ENCODE measurements around the gene AGRN.
"Not testable (repeated sequence)": the region's sequence is repeated elsewhere in the genome, so short reads cannot be mapped to it uniquely, and the experiment has no call there.

AGRN gene

GRCh38 chr1:1065265-1065939 is 45.5 kb downstream of the AGRN start:
- Histone ChIP-seq H3K27ac (ENCODE audit: low read depth, low read length) (no peak overlapping the region), H3K36me3 (ENCODE audit: control insufficient read depth in 5 of 5, insufficient read depth in 5 of 5, low read length in 5 of 5) (no peaks in the 10 kb centered on the region), H3K27me3 (ENCODE audit: control insufficient read depth in 5 of 5, insufficient read depth in 4 of 5, low read length in 5 of 5) (peaks cover 39 to 70% (median 66%) of the 10 kb centered on the region in 5 donors), H3K9ac (ENCODE audit: low read length in 5 of 5) (no peak overlapping the region), H3K4me1 (ENCODE audit: control insufficient read depth in 5 of 5, insufficient read depth in 5 of 5, low read length in 5 of 5) (peaks cover 0 to 25% (median 15%) of the 10 kb centered on the region in 5 donors), H3K9me3 (ENCODE audit: control insufficient read depth in 5 of 5, low read length in 5 of 5) (no peaks in the 10 kb centered on the region), H3K4me3 (ENCODE audit: low read depth in 1 of 5, low read length in 5 of 5) (no peak overlapping the region)

- H3K4me1 ChIP-seq (ENCODE audit: control insufficient read depth in 5 of 5, insufficient read depth in 5 of 5, low read length in 5 of 5): peaks cover 0 to 25% (median 15%) of the 10 kb centered on the region in 5 donors
- not testable (repeated sequence) for H3K9me3 ChIP-seq (ENCODE audit: control insufficient read depth in 5 of 5, low read length in 5 of 5); H3K9ac ChIP-seq (ENCODE audit: low read length in 5 of 5); H3K36me3 ChIP-seq (ENCODE audit: control insufficient read depth in 5 of 5, insufficient read depth in 5 of 5, low read length in 5 of 5); H3K27ac ChIP-seq (ENCODE audit: low read depth, low read length); H3K4me3 ChIP-seq (ENCODE audit: low read depth in 1 of 5, low read length in 5 of 5)
- peaks cover 37 to 70% (median 67%) of the 10 kb centered on the region in 5 donors for H3K27me3 ChIP-seq (ENCODE audit: control insufficient read depth in 5 of 5, insufficient read depth in 4 of 5, low read length in 5 of 5)
Measured at GRCh38 chr1:1065940-1066304, 46.0 kb downstream of the AGRN start.

- Histone ChIP-seq H3K4me3 (ENCODE audit: low read depth in 1 of 5, low read length in 5 of 5) (no peak overlapping the region), H3K27ac (ENCODE audit: low read depth, low read length) (no peak overlapping the region), H3K27me3 (ENCODE audit: control insufficient read depth in 5 of 5, insufficient read depth in 4 of 5, low read length in 5 of 5) (peaks cover 34 to 68% (median 62%) of the 10 kb centered on the region in 5 donors), H3K4me1 (ENCODE audit: control insufficient read depth in 5 of 5, insufficient read depth in 5 of 5, low read length in 5 of 5) (peaks cover 0 to 25% (median 15%) of the 10 kb centered on the region in 5 donors), H3K9me3 (ENCODE audit: control insufficient read depth in 5 of 5, low read length in 5 of 5) (no peaks in the 10 kb centered on the region), H3K36me3 (ENCODE audit: control insufficient read depth in 5 of 5, insufficient read depth in 5 of 5, low read length in 5 of 5) (no peaks in the 10 kb centered on the region), H3K9ac (ENCODE audit: low read length in 5 of 5) (no peak overlapping the region)
Measured at GRCh38 chr1:1066403-1067283, 46.7 kb downstream of the AGRN start.

GRCh38 chr1:1067284-1067859 is 47.5 kb downstream of the AGRN start:
- no peaks in the 10 kb centered on the region for H3K36me3 ChIP-seq (ENCODE audit: control insufficient read depth in 5 of 5, insufficient read depth in 5 of 5, low read length in 5 of 5)
- H3K9ac ChIP-seq (ENCODE audit: low read length in 5 of 5): no peak overlapping the region
- H3K4me1 ChIP-seq (ENCODE audit: control insufficient read depth in 5 of 5, insufficient read depth in 5 of 5, low read length in 5 of 5): peaks cover 0 to 25% (median 15%) of the 10 kb centered on the region in 5 donors
- H3K4me3 ChIP-seq (ENCODE audit: low read depth in 1 of 5, low read length in 5 of 5): no peak overlapping the region
- peaks cover 36 to 65% (median 59%) of the 10 kb centered on the region in 5 donors for H3K27me3 ChIP-seq (ENCODE audit: control insufficient read depth in 5 of 5, insufficient read depth in 4 of 5, low read length in 5 of 5)
- H3K27ac ChIP-seq (ENCODE audit: low read depth, low read length): no peak overlapping the region
- no peaks in the 10 kb centered on the region for H3K9me3 ChIP-seq (ENCODE audit: control insufficient read depth in 5 of 5, low read length in 5 of 5)

- H3K36me3 ChIP-seq (ENCODE audit: control insufficient read depth in 5 of 5, insufficient read depth in 5 of 5, low read length in 5 of 5): no peaks in the 10 kb centered on the region
- H3K9me3 ChIP-seq (ENCODE audit: control insufficient read depth in 5 of 5, low read length in 5 of 5): no peaks in the 10 kb centered on the region
- H3K27ac ChIP-seq (ENCODE audit: low read depth, low read length): no peak overlapping the region
- no peak overlapping the region for H3K9ac ChIP-seq (ENCODE audit: low read length in 5 of 5)
- peaks cover 0 to 25% (median 15%) of the 10 kb centered on the region in 5 donors for H3K4me1 ChIP-seq (ENCODE audit: control insufficient read depth in 5 of 5, insufficient read depth in 5 of 5, low read length in 5 of 5)
- H3K4me3 ChIP-seq (ENCODE audit: low read depth in 1 of 5, low read length in 5 of 5): peak overlapping the region in 1 of 5 donors; percentile 16
- peaks cover 36 to 63% (median 55%) of the 10 kb centered on the region in 5 donors for H3K27me3 ChIP-seq (ENCODE audit: control insufficient read depth in 5 of 5, insufficient read depth in 4 of 5, low read length in 5 of 5)
Measured at GRCh38 chr1:1067860-1068516, 48.1 kb downstream of the AGRN start.

DNA sequence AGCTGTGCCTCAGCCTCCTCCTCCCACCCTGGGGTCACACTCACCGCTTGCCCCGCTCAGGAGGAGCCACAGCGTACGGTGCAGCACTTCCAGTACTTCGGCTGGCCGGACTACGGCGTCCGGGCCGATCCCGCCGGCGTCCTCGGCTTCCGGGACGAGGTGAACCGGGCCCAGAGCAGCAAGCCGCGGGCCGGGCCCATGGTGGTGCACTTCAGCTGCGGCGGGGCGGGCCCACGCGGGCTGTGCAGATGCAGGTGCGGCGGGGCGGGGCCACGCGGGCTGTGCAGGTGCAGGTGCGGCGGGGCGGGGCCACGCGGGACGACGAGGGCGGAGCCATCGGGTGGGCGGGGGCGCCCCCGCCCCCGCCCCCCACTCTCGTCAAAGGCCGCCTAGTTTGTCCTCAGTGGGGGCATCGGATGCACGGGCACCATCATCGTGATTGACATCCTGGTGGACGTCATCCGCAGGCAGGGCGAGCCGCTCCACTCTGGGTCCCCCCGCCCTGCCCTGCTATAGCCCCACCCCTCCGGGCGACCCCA is 48.7 kb downstream of the AGRN start:
- H3K27me3 ChIP-seq (ENCODE audit: control insufficient read depth in 5 of 5, insufficient read depth in 4 of 5, low read length in 5 of 5): peaks cover 31 to 60% (median 54%) of the 10 kb centered on the region in 5 donors
- H3K4me1 ChIP-seq (ENCODE audit: control insufficient read depth in 5 of 5, insufficient read depth in 5 of 5, low read length in 5 of 5): peaks cover 0 to 24% (median 15%) of the 10 kb centered on the region in 5 donors
- no peak overlapping the region for H3K27ac ChIP-seq (ENCODE audit: low read depth, low read length)

GRCh38 chr1:1069056-1069710 is 49.3 kb downstream of the AGRN start:
- peak overlapping the region in 3 of 5 donors; percentile 58 to 66 (median 65) for H3K4me3 ChIP-seq (ENCODE audit: low read depth in 1 of 5, low read length in 5 of 5)
- H3K9ac ChIP-seq (ENCODE audit: low read length in 5 of 5): no peak overlapping the region
- H3K36me3 ChIP-seq (ENCODE audit: control insufficient read depth in 5 of 5, insufficient read depth in 5 of 5, low read length in 5 of 5): no peaks in the 10 kb centered on the region
- peaks cover 29 to 62% (median 52%) of the 10 kb centered on the region in 5 donors for H3K27me3 ChIP-seq (ENCODE audit: control insufficient read depth in 5 of 5, insufficient read depth in 4 of 5, low read length in 5 of 5)
- no peak overlapping the region for H3K27ac ChIP-seq (ENCODE audit: low read depth, low read length)
- H3K9me3 ChIP-seq (ENCODE audit: control insufficient read depth in 5 of 5, low read length in 5 of 5): no peaks in the 10 kb centered on the region
- H3K4me1 ChIP-seq (ENCODE audit: control insufficient read depth in 5 of 5, insufficient read depth in 5 of 5, low read length in 5 of 5): peaks cover 0 to 18% (median 11%) of the 10 kb centered on the region in 5 donors

More for the DNA sequence above, 48.7 kb downstream of the AGRN start:
- no peaks in the 10 kb centered on the region for H3K36me3 ChIP-seq (ENCODE audit: control insufficient read depth in 5 of 5, insufficient read depth in 5 of 5, low read length in 5 of 5)
- H3K9me3 ChIP-seq (ENCODE audit: control insufficient read depth in 5 of 5, low read length in 5 of 5): no peaks in the 10 kb centered on the region
- no peak overlapping the region for H3K9ac ChIP-seq (ENCODE audit: low read length in 5 of 5)
- H3K4me3 ChIP-seq (ENCODE audit: low read depth in 1 of 5, low read length in 5 of 5): peak overlapping the region in 1 of 5 donors; percentile 16

DNA sequence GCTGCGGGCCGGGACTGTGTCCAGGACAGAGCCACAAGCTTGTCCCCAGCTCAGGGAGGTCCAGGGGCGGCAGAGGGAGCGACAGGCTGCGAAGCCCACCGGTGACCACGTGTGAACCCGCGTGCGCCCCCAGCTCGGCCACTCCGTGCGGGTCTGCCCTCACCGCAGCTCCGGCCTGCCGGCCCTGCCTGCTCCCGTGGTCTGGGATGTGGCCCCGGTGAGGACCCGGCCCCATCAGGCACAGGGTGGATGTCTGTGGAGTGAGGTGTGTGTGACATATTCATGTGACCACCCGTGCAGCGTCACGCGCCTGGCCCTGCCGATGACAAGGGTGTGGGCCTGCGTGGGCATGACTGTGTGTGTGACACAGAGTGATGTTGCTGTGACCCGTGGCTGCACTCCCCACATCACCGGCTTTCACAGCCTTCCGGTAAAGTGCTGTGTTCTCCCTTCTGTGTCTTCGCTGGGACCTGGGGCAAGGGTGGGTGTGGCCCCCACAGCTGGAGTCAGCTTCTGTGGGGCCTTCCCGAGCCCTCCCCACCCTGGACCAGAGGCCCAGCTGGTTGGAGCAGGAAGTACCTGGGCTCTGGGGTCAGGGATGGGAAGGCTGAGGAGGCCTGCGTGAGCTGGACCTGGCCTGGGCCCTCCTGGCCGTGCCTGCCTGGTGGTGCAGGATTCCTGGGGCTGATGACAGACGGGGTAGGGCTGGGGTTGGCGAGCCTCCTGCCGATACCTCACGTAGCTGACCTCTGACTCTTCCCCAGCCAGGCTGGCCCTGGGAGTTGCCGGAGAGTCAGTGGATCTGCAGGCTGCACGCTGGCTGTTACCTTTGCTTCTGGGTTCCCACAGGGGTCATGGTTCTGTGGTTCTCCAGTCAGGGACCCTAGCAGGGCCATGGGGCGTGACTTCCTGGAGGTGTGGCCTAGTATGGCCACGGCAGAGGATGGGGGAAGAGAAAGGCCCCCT is 50.1 kb downstream of the AGRN start:
- Histone ChIP-seq H3K4me3 (ENCODE audit: low read depth in 1 of 5, low read length in 5 of 5) (no peak overlapping the region), H3K27ac (ENCODE audit: low read depth, low read length) (no peak overlapping the region), H3K9me3 (ENCODE audit: control insufficient read depth in 5 of 5, low read length in 5 of 5) (no peaks in the 10 kb centered on the region), H3K4me1 (ENCODE audit: control insufficient read depth in 5 of 5, insufficient read depth in 5 of 5, low read length in 5 of 5) (peaks cover 2 to 18% (median 10%) of the 10 kb centered on the region in 5 donors), H3K27me3 (ENCODE audit: control insufficient read depth in 5 of 5, insufficient read depth in 4 of 5, low read length in 5 of 5) (peaks cover 32 to 67% (median 55%) of the 10 kb centered on the region in 5 donors), H3K36me3 (ENCODE audit: control insufficient read depth in 5 of 5, insufficient read depth in 5 of 5, low read length in 5 of 5) (no peaks in the 10 kb centered on the region), H3K9ac (ENCODE audit: low read length in 5 of 5) (no peak overlapping the region)

All from subcutaneous abdominal adipose tissue (tissue), 5 donors.